Adrenal gland (tissue), 12 donors: ENCODE measurements around the gene AIP. TPM values are rescaled to one million over a fixed set of nuclear protein-coding genes. Genes with fewer than 3 reads are reported as not detected.

Experiments used
- DNase-seq, 7 donors: peaks; one replicate each; pipeline ENCODE4 v3.0.0-alpha.2; 2019 to 2020
- H3K27ac ChIP-seq, 5 donors: fragments of 200-600 bp; sonication (generic) in 4 of 5; 1 replicate in 3 of 5; 2 replicates in 2 of 5; pipeline versions ENCODE4 v1.5.1 to v1.8.0; 2016 to 2020; ENCODE audit warnings: mild to moderate bottlenecking in 1 of 5
- H3K27me3 ChIP-seq: fragments of 200-600 bp; 2 replicates; pipeline ENCODE4 v1.8.0; 2021
- H3K36me3 ChIP-seq, 2 donors: fragments of 200-600 bp; replicated peaks in 1 of 2; 1 replicate in 1 of 2; 2 replicates in 1 of 2; pipeline versions ENCODE4 v1.5.1 to v1.8.0; 2018 to 2022
- H3K4me1 ChIP-seq, 2 donors: fragments of 200-600 bp; replicated peaks in 1 of 2; 1 replicate in 1 of 2; 2 replicates in 1 of 2; pipeline versions ENCODE4 v1.5.1 to v1.8.0; 2018 to 2021
- H3K4me3 ChIP-seq, 4 donors: fragments of 200-600 bp; sonication (generic) in 3 of 4; one replicate each; pipeline ENCODE4 v1.5.1; 2016 to 2018
- H3K9me3 ChIP-seq, 3 donors: fragments of 200-600 bp; sonication (generic) in 1 of 3; replicated peaks in 1 of 3; 1 replicate in 2 of 3; 2 replicates in 1 of 3; pipeline versions ENCODE4 v1.5.1 to v1.8.0; 2016 to 2021
- CTCF ChIP-seq, 6 experiments: fragments of 450-650 bp in 4 of 6; fragments of 200-600 bp in 2 of 6; sonication (generic) in 1 of 6; IDR thresholded peaks; 1 replicate in 5 of 6; 2 replicates in 1 of 6; pipeline versions ENCODE4 v1.5.1 to v1.8.0; 2016 to 2021; ENCODE audit warnings: antibody characterized with exemption in 6 of 6, mild to moderate bottlenecking in 2 of 6, moderate library complexity in 1 of 6
- POLR2A ChIP-seq, 2 donors: fragments of 450-650 bp; IDR thresholded peaks; one replicate each; pipeline ENCODE4 v1.6.1; 2017; ENCODE audit warnings: antibody characterized with exemption in 2 of 2, mild to moderate bottlenecking in 2 of 2, moderate library complexity in 1 of 2
- WGBS, 4 donors: extraction: QIAGEN DNeasy Blood & Tissue Kit in 2 of 4; methylation state at CpG; one replicate each; pipeline versions ENCODE4 v1.1.5 to v1.1.7; 2013 to 2017; 5-methylcytosine and 5-hydroxymethylcytosine counted together
- intact Hi-C, 2 donors: fragments of 100-400 bp; cut with DNase I; formaldehyde crosslinking; loops; one replicate each; pipeline versions ENCODE4 v1.14.1 to v1.15.0; 2022 to 2023
- polyA plus RNA-seq, 3 donors: library from polyadenylated mRNA; stranded (reverse); fragments of 200-250 nt in 2 of 3; fragments of 350-450 nt in 1 of 3; fragmentation: Illumina TruSeq in 1 of 3; extraction: RNeasy Lipid Tissue Mini Kit (QIAGEN cat#74804) in 1 of 3; gene quantifications; one replicate each; pipeline ENCODE4 v1.2.3, GENCODE V29; 2013 to 2014
- total RNA-seq, 9 donors: library from RNA; depleted of rRNA in 4 of 9; stranded (reverse); fragments of >200 nt in 4 of 9; fragments of 120-200 nt in 1 of 9; fragmentation: NEBNext Ultra II Directional in 1 of 9; extraction: Animal tissue kit (Norgen Biotek cat#: 25700) in 1 of 9; gene quantifications; one replicate each; pipeline versions ENCODE4 v1.1.0 to v1.2.4, GENCODE V29; 2013 to 2023
- donor health status: healthy with polysubstance abuse.
- donor health status: Bipolar disorder and iron deficiency.
- donor health status: DM: yes; HTN: yes; CAD: no.
- donor health status: DM: no; HTN: no; CAD: no.
- donor health status: DM: no; HTN: no; CAD: no.
- donor health status: DM: yes; HTN: yes; CAD: no.

AIP gene
- total and polyA plus RNA-seq, 12 donors, result 35.3 to 152 (median 83.9) TPM

GRCh38 chr11:67499808-67500483 is 17.1 kb downstream of the AIP start:
- H3K4me1 ChIP-seq, result peaks cover 6 to 12% of the 10 kb centered on the region in 2 donors
- H3K27ac ChIP-seq, result no peak overlapping the region
- TF ChIP-seq CTCF (IDR thresholded peaks at IDR 0.05) (no peak), POLR2A (IDR thresholded peaks at IDR 0.05) (no peak)
- H3K36me3 ChIP-seq, result peaks cover 0 to 22% of the 10 kb centered on the region in 2 donors
- H3K4me3 ChIP-seq, result no peak overlapping the region
- H3K27me3 ChIP-seq, result no peaks in the 10 kb centered on the region
- DNase-seq, result no peak
- no peaks in the 10 kb centered on the region for H3K9me3 ChIP-seq
- intact Hi-C loops, result loop anchor here in 1 of 2 donors (5.0 kb wide), 1 partner anchor 103 kb away; no protein-coding TSS in a partner anchor
- 91 to 96% (median 95%) methylated on average over 6 to 26 of the region's 26 CpGs for WGBS, 4 donors

- Histone ChIP-seq H3K4me1 (peaks cover 9 to 17% of the 10 kb centered on the region in 2 donors), H3K36me3 (peaks cover 0 to 17% of the 10 kb centered on the region in 2 donors), H3K27me3 (no peaks in the 10 kb centered on the region), H3K27ac (no peak overlapping the region), H3K9me3 (no peaks in the 10 kb centered on the region), H3K4me3 (no peak overlapping the region)
- intact Hi-C loops, result loop anchor here in 1 of 2 donors (5.0 kb wide), 1 partner anchor 103 kb away; no protein-coding TSS in a partner anchor
- TF ChIP-seq CTCF (IDR thresholded peaks at IDR 0.05), result no peak
- TF ChIP-seq POLR2A (IDR thresholded peaks at IDR 0.05), result no peak
- 86 to 92% (median 90%) methylated on average over 1 of the region's 1 CpG for WGBS, 4 donors
- DNase-seq, result no peak
These were observed 17.6 kb downstream of the AIP start for GRCh38 chr11:67500484-67500821.

DNA sequence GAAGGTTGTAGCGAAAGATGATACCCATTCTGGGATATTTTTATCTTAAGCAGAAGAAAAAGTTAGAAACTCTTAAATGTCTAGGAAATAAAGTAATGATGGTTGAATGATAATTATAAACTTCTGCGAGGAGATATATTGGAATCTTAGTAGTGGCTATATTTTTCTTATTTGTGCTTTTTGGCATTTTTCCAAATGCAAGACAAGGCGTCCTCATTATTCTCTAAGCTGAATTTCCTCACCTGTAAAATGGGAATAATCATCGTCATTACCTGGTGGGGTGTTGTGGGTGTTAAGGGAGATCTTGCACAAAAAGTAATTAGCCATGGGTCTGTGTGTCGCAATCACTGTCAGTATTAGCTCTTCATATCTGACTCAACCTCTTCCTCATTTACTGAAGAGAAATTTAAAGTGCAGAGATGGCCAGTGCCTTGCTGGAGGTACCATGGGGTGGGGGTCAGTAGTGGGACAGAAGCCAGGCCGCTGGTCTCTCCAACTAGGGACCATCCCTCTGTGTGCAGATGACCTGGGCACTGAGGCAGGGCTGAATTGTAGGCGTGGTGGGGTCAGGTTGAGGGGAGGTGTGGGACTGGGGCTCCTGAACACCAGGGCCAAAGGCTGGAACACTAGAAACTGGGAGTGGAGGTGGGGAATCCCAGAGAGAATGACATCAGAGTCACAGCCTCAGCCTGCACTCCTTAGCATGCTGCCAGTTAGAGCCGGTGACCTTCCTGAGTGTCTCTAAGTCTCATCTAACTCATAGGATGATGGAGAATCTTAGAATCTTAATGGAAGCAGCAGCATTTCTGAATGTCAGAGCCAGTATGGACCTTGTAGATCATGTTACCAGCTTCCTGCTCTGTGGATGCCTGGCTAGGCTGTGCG is 18.2 kb downstream of the AIP start:
- H3K27ac ChIP-seq, result no peak overlapping the region
- DNase-seq, result no peak
- intact Hi-C loops, result loop anchor here in 1 of 2 donors (5.0 kb wide), 1 partner anchor 104 kb away; no protein-coding TSS in a partner anchor
- no peaks in the 10 kb centered on the region for H3K27me3 ChIP-seq
- peaks cover 0 to 13% of the 10 kb centered on the region in 2 donors for H3K36me3 ChIP-seq
- H3K4me3 ChIP-seq, result no peak overlapping the region
- TF ChIP-seq CTCF (IDR thresholded peaks at IDR 0.05), result no peak
- TF ChIP-seq POLR2A (IDR thresholded peaks at IDR 0.05), result no peak
- H3K9me3 ChIP-seq, result no peaks in the 10 kb centered on the region
- H3K4me1 ChIP-seq, result peaks cover 15 to 23% of the 10 kb centered on the region in 2 donors
- 91 to 94% (median 92%) methylated on average over 8 to 9 of the region's 9 CpGs for WGBS, 4 donors

GRCh38 chr11:67501854-67502253 is 19.0 kb downstream of the AIP start:
- H3K36me3 ChIP-seq, result peaks cover 0 to 9% of the 10 kb centered on the region in 2 donors

More at GRCh38 chr11:67501854-67502253, 19.0 kb downstream of the AIP start:
- no peak overlapping the region for H3K27ac ChIP-seq
- no peaks in the 10 kb centered on the region for H3K9me3 ChIP-seq
- 95 to 98% (median 97%) methylated on average over 14 to 18 of the region's 18 CpGs for WGBS, 4 donors
- TF ChIP-seq POLR2A (IDR thresholded peaks at IDR 0.05) (no peak), CTCF (IDR thresholded peaks at IDR 0.05) (no peak)
- intact Hi-C loops, result loop anchor here in 1 of 2 donors (5.0 kb wide), 1 partner anchor 105 kb away; no protein-coding TSS in a partner anchor
- DNase-seq, result peak in 1 of 7 donors; percentile 11
- H3K4me3 ChIP-seq, result no peak overlapping the region
- no peaks in the 10 kb centered on the region for H3K27me3 ChIP-seq
- peaks cover 16 to 30% of the 10 kb centered on the region in 2 donors for H3K4me1 ChIP-seq
